Middle frontal gyrus (tissue), 1 donor: ENCODE measurements around the gene ISG15.
A peak's percentile ranks its signal among the peaks of the same experiment; 100 is the strongest.

Experiments used
- DNase-seq: peaks from one replicate; pipeline ENCODE4 v3.0.0-alpha.2; 2015; ENCODE audit warnings: low spot score; ENCODE audit errors: extremely low spot score

Gene ISG15

GRCh38 chr1:1059494-1060280 is 46.4 kb downstream of the ISG15 start:
- DNase-seq: peak; percentile 42

- no peak for DNase-seq
These were observed 47.1 kb downstream of the ISG15 start for GRCh38 chr1:1060281-1061000.

GRCh38 chr1:1061682-1062345 is 48.5 kb downstream of the ISG15 start:
- no peak for DNase-seq

GRCh38 chr1:1062348-1063163 is 49.3 kb downstream of the ISG15 start:
- no peak for DNase-seq

GRCh38 chr1:1063261-1063944 is 50.1 kb downstream of the ISG15 start:
- DNase-seq: no peak
